Osteoblast (primary cell): ENCODE results near the gene RASA3. TPM values are rescaled to one million over a fixed set of nuclear protein-coding genes. Genes with fewer than 3 reads are reported as not detected.
A peak's percentile ranks its signal among the peaks of the same experiment; 100 is the strongest.

Source experiments
- DNase-seq: peaks from one replicate; pipeline ENCODE4 v3.0.0; 2011; ENCODE audit warnings: low spot score, mixed read lengths; ENCODE audit not compliant: insufficient read length; ENCODE audit errors: missing footprints
- H2AFZ ChIP-seq: 2 replicates; pipeline ENCODE4 v1.6.0; 2011; ENCODE audit warnings: mild to moderate bottlenecking, low read length
- H3K27ac ChIP-seq: 2 replicates; pipeline ENCODE4 v1.5.1; 2011; ENCODE audit warnings: mild to moderate bottlenecking, low read depth, low read length, moderate library complexity
- H3K27me3 ChIP-seq: 2 replicates; pipeline ENCODE4 v1.6.0; 2012; ENCODE audit warnings: mild to moderate bottlenecking, control low read depth, inconsistent platforms, low read length, moderate library complexity; ENCODE audit not compliant: insufficient read depth
- H3K36me3 ChIP-seq: 2 replicates; pipeline ENCODE4 v1.5.1; 2011; ENCODE audit warnings: mild to moderate bottlenecking, low read length, control low read depth, moderate library complexity; ENCODE audit not compliant: insufficient read depth
- H3K4me1 ChIP-seq: 2 replicates; pipeline ENCODE4 v1.5.1; 2011; ENCODE audit warnings: mild to moderate bottlenecking, low read length, control low read depth, moderate library complexity; ENCODE audit not compliant: insufficient read depth
- H3K4me2 ChIP-seq: 2 replicates; pipeline ENCODE4 v1.6.0; 2011; ENCODE audit warnings: mild to moderate bottlenecking, low read length; ENCODE audit not compliant: insufficient read depth
- H3K4me3 ChIP-seq: fragments of 200-600 bp; sonication (generic); 3 replicates; pipeline ENCODE4 v1.5.1; 2012; ENCODE audit warnings: mild to moderate bottlenecking, low read length, inconsistent platforms; ENCODE audit not compliant: insufficient read depth
- H3K79me2 ChIP-seq: 2 replicates; pipeline ENCODE4 v1.6.0; 2012; ENCODE audit warnings: mild to moderate bottlenecking, low read length, control low read depth, inconsistent platforms; ENCODE audit not compliant: insufficient read depth
- H3K9me3 ChIP-seq: 2 replicates; pipeline ENCODE4 v1.5.1; 2011; ENCODE audit warnings: low read depth, low read length, control low read depth
- H4K20me1 ChIP-seq: 2 replicates; pipeline ENCODE4 v1.6.0; 2012; ENCODE audit warnings: mild to moderate bottlenecking, low read length, control low read depth; ENCODE audit not compliant: insufficient read depth
- CTCF ChIP-seq: IDR thresholded peaks from 2 replicates; pipeline ENCODE4 v1.5.1; 2011; ENCODE audit warnings: mild to moderate bottlenecking, low read depth, low read length, moderate library complexity; ENCODE audit errors: extremely low read depth
- total RNA-seq: library from RNA; depleted of rRNA; stranded (reverse); fragments of >200 nt; gene quantifications from 2 replicates; pipeline ENCODE4 v1.2.3, GENCODE V29; 2012

The RASA3 gene
- total RNA-seq, 1 donor: 41.3 TPM

- peaks cover 75% of the 10 kb centered on the region for H3K79me2 ChIP-seq
- no peaks in the 10 kb centered on the region for H3K27me3 ChIP-seq
- peaks cover 49% of the 10 kb centered on the region for H3K4me1 ChIP-seq
- peak overlapping the region; percentile 4 for H2AFZ ChIP-seq
- peaks cover 14% of the 10 kb centered on the region for H3K36me3 ChIP-seq
- H3K4me3 ChIP-seq: no peak overlapping the region
- peaks cover 11% of the 10 kb centered on the region for H4K20me1 ChIP-seq
- TF ChIP-seq CTCF: no peak
- peak overlapping the region; percentile 52 for H3K4me2 ChIP-seq
- DNase-seq: no peak
- H3K9me3 ChIP-seq: no peaks in the 10 kb centered on the region
- peak overlapping the region; percentile 94 for H3K27ac ChIP-seq
These were observed 69.7 kb downstream of the RASA3 start for GRCh38 chr13:114062754-114063153.

- TF ChIP-seq CTCF: no peak
These were observed 70.1 kb downstream of the RASA3 start for GRCh38 chr13:114062341-114062740.

GRCh38 chr13:114061744-114062143, 70.7 kb downstream of the RASA3 start:
- H3K27me3 ChIP-seq: no peaks in the 10 kb centered on the region
- TF ChIP-seq CTCF: no peak
- peaks cover 11% of the 10 kb centered on the region for H4K20me1 ChIP-seq
- DNase-seq: no peak
- no peak overlapping the region for H3K4me3 ChIP-seq
- H3K4me2 ChIP-seq: no peak overlapping the region
- H3K9me3 ChIP-seq: no peaks in the 10 kb centered on the region
- H3K36me3 ChIP-seq: peaks cover 14% of the 10 kb centered on the region
- H3K79me2 ChIP-seq: peaks cover 75% of the 10 kb centered on the region
- no peak overlapping the region for H3K27ac ChIP-seq
- peaks cover 46% of the 10 kb centered on the region for H3K4me1 ChIP-seq
- H2AFZ ChIP-seq: no peak overlapping the region

More at GRCh38 chr13:114062341-114062740, 70.1 kb downstream of the RASA3 start:
- Histone ChIP-seq H3K4me1 (peaks cover 48% of the 10 kb centered on the region), H3K9me3 (no peaks in the 10 kb centered on the region), H3K27me3 (no peaks in the 10 kb centered on the region), H3K4me3 (no peak overlapping the region), H2AFZ (peak overlapping the region; percentile 4), H3K27ac (peak overlapping the region; percentile 94), H4K20me1 (peaks cover 11% of the 10 kb centered on the region), H3K4me2 (peak overlapping the region; percentile 52), H3K79me2 (peaks cover 75% of the 10 kb centered on the region), H3K36me3 (peaks cover 14% of the 10 kb centered on the region)
- DNase-seq: no peak

GRCh38 chr13:114061047-114061446, 71.4 kb downstream of the RASA3 start:
- Histone ChIP-seq H3K27ac (no peak overlapping the region), H3K4me3 (no peak overlapping the region), H3K79me2 (peaks cover 75% of the 10 kb centered on the region), H3K36me3 (peaks cover 17% of the 10 kb centered on the region), H4K20me1 (peaks cover 12% of the 10 kb centered on the region), H3K27me3 (no peaks in the 10 kb centered on the region), H3K4me2 (no peak overlapping the region), H3K9me3 (no peaks in the 10 kb centered on the region), H3K4me1 (peaks cover 39% of the 10 kb centered on the region), H2AFZ (no peak overlapping the region)
- TF ChIP-seq CTCF: no peak
- no peak for DNase-seq
